Osteocyte (in vitro differentiated cells): ENCODE measurements around the gene TEAD3. TPM values are rescaled to one million over a fixed set of nuclear protein-coding genes. Genes with fewer than 3 reads are reported as not detected.

Experiments used
- DNase-seq: peaks from one replicate; pipeline ENCODE4 v3.0.0; 2021; ENCODE audit warnings: mixed read lengths; ENCODE audit not compliant: unreplicated experiment; ENCODE audit errors: extremely low spot score
- H3K27ac Mint-ChIP-seq: one replicate; pipeline ENCODE4 v1.8.0; 2021; ENCODE audit warnings: mild to moderate bottlenecking, mixed read lengths; ENCODE audit not compliant: unreplicated experiment
- H3K27me3 Mint-ChIP-seq: one replicate; pipeline ENCODE4 v1.8.0; 2021; ENCODE audit warnings: mixed read lengths; ENCODE audit not compliant: unreplicated experiment
- H3K36me3 Mint-ChIP-seq: one replicate; pipeline ENCODE4 v1.8.0; 2021; ENCODE audit warnings: mixed read lengths; ENCODE audit not compliant: unreplicated experiment
- H3K4me1 Mint-ChIP-seq: one replicate; pipeline ENCODE4 v1.8.0; 2021; ENCODE audit warnings: mixed read lengths; ENCODE audit not compliant: unreplicated experiment
- H3K4me3 Mint-ChIP-seq: one replicate; pipeline ENCODE4 v1.8.0; 2021; ENCODE audit warnings: mild to moderate bottlenecking, moderate library complexity, mixed read lengths; ENCODE audit not compliant: unreplicated experiment
- H3K9me3 Mint-ChIP-seq: one replicate; pipeline ENCODE4 v1.8.0; 2021; ENCODE audit warnings: mixed read lengths; ENCODE audit not compliant: unreplicated experiment
- CTCF ChIP-seq: fragments of 200-600 bp; sonication (generic); IDR thresholded peaks from 2 replicates; pipeline ENCODE4 v1.5.0; 2021; ENCODE audit warnings: antibody characterized with exemption, mild to moderate bottlenecking, moderate library complexity
- total RNA-seq: library from RNA; stranded (reverse); gene quantifications from 2 replicates; pipeline ENCODE4 v1.2.1, GENCODE V29; 2021

The TEAD3 gene
- total RNA-seq, 1 donor from 2014 or later: 44.8 TPM

GRCh38 chr6:35507221-35507620 lies 10.3 kb upstream of the TEAD3 start:
- Mint-ChIP-seq H3K36me3 (no peaks in the 10 kb centered on the region), H3K4me3 (no peak overlapping the region), H3K9me3 (no peaks in the 10 kb centered on the region), H3K27me3 (peaks cover 5% of the 10 kb centered on the region), H3K27ac (no peak overlapping the region), H3K4me1 (no peaks in the 10 kb centered on the region)
- no peak for DNase-seq
- TF ChIP-seq CTCF: no peak

DNA sequence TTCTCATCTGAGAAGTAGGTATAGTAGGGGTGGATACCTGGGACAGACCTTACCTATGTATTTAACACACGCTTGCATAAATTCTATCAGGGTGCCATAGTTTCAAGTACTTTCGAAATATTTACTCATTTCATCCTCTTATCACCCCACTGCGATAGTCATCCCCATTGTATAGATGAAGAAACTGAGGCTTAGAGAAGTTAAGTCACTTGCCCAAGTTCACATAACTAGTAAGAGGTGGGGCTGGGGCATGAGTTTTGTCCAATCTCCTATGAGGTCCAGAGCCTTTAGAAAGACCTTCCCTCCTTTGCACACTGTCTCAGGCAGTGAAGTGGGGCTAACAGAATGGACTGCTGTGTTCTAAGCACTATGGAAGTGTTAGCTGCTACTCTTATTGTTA lies 9.7 kb upstream of the TEAD3 start:
- H3K36me3 Mint-ChIP-seq: no peaks in the 10 kb centered on the region
- DNase-seq: no peak
- no peak for TF ChIP-seq CTCF
- no peak overlapping the region for H3K4me3 Mint-ChIP-seq
- peaks cover 5% of the 10 kb centered on the region for H3K27me3 Mint-ChIP-seq
- H3K4me1 Mint-ChIP-seq: no peaks in the 10 kb centered on the region
- no peaks in the 10 kb centered on the region for H3K9me3 Mint-ChIP-seq
- no peak overlapping the region for H3K27ac Mint-ChIP-seq

DNA sequence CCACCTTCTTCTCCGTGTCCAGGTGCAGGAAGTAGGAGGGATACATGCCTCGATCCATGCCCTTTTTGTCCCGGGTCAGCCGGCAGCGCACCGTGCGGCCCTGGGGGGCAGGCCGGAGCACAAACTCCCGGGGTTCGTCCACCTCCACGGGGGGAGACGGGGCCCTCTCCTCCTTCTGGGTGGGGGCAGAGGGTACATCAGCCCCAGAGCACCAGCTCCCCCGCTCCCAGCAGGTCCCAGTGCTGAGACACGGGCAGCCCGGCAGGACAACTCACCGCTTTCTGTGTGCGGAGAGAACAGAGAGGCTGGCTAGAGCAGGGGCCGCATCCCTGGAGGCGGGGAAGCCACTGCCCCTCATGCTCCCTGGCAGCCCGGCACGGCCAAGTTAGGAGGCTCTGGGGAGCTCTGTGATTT lies 9.1 kb upstream of the TEAD3 start:
- DNase-seq: no peak
- no peaks in the 10 kb centered on the region for H3K9me3 Mint-ChIP-seq
- no peak for TF ChIP-seq CTCF
- H3K4me3 Mint-ChIP-seq: no peak overlapping the region
- peaks cover 5% of the 10 kb centered on the region for H3K27me3 Mint-ChIP-seq
- peaks cover 2% of the 10 kb centered on the region for H3K4me1 Mint-ChIP-seq
- H3K36me3 Mint-ChIP-seq: no peaks in the 10 kb centered on the region
- H3K27ac Mint-ChIP-seq: no peak overlapping the region

DNA sequence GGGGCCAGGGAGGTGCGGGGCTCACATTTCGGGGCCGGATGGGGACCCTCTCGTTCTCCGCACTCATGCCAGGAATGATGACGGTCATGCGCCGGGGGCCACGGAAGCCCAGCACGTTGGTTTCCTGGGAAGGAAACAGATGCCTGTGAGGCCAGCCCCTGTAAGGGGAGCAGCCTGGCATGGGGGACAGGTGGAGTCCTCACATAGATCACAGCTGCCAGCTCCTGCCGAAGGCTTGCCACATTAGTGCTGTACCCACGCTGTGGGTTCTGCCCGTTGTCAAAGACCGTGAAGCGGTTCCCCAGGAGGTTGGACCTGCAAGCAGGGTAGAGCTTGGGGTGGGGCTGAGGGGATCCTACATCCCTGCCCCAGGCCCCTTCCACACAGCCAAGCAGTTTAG lies 6.7 kb upstream of the TEAD3 start:
- DNase-seq: no peak
- no peak for TF ChIP-seq CTCF
- Mint-ChIP-seq H3K27ac (no peak overlapping the region), H3K36me3 (no peaks in the 10 kb centered on the region), H3K4me1 (peaks cover 17% of the 10 kb centered on the region), H3K9me3 (no peaks in the 10 kb centered on the region), H3K27me3 (peaks cover 5% of the 10 kb centered on the region), H3K4me3 (no peak overlapping the region)

GRCh38 chr6:35501784-35502183 lies 4.9 kb upstream of the TEAD3 start:
- no peak for DNase-seq
- peaks cover 25% of the 10 kb centered on the region for H3K4me1 Mint-ChIP-seq
- H3K27ac Mint-ChIP-seq: no peak overlapping the region
- H3K27me3 Mint-ChIP-seq: peaks cover 5% of the 10 kb centered on the region
- H3K36me3 Mint-ChIP-seq: no peaks in the 10 kb centered on the region
- no peak for TF ChIP-seq CTCF
- no peak overlapping the region for H3K4me3 Mint-ChIP-seq
- H3K9me3 Mint-ChIP-seq: no peaks in the 10 kb centered on the region
